Stimulated activated CD4-positive, alpha-beta T cell treated with anti-CD3 and anti-CD28 coated beads, Interleukin-15, amount 100 ng/mL, for 24 hours (primary cell): Measurements from ENCODE around the gene GIGYF2.
"Not testable (repeated sequence)": the region's sequence is repeated elsewhere in the genome, so short reads cannot be mapped to it uniquely, and the experiment has no call there.

Experiments
- DNase-seq: peaks from one replicate; pipeline ENCODE4 v3.0.0-alpha.2; 2020

The GIGYF2 gene

GRCh38 chr2:232817756-232818155, 120.6 kb downstream of the GIGYF2 start:
- DNase-seq = no peak

- no peak for DNase-seq
Measured at GRCh38 chr2:232829988-232830387, 132.9 kb downstream of the GIGYF2 start.

- DNase-seq = no peak
Measured at GRCh38 chr2:232831496-232831895, 134.4 kb downstream of the GIGYF2 start.

GRCh38 chr2:232833830-232834229, 136.7 kb downstream of the GIGYF2 start:
- DNase-seq = no peak

- no peak for DNase-seq
Measured at GRCh38 chr2:232835687-232836208, 138.6 kb downstream of the GIGYF2 start.

- no peak for DNase-seq
Measured at GRCh38 chr2:232836934-232837333, 139.8 kb downstream of the GIGYF2 start.

- DNase-seq = peak; percentile 69
Measured at GRCh38 chr2:232838406-232838874, 141.3 kb downstream of the GIGYF2 start.

GRCh38 chr2:232839411-232840079, 142.4 kb downstream of the GIGYF2 start:
- no peak for DNase-seq

GRCh38 chr2:232842689-232843088, 145.6 kb downstream of the GIGYF2 start:
- DNase-seq = no peak

GRCh38 chr2:232843834-232844233, 146.7 kb downstream of the GIGYF2 start:
- no peak for DNase-seq

GRCh38 chr2:232846055-232846454, 148.9 kb downstream of the GIGYF2 start:
- no peak for DNase-seq

GRCh38 chr2:232850039-232850438, 152.9 kb downstream of the GIGYF2 start:
- DNase-seq = no peak

- DNase-seq = not testable (repeated sequence)
Measured at GRCh38 chr2:232852081-232852480, 154.9 kb downstream of the GIGYF2 start.

GRCh38 chr2:232852676-232853075, 155.5 kb downstream of the GIGYF2 start:
- DNase-seq = no peak

GRCh38 chr2:232854082-232854481, 157.0 kb downstream of the GIGYF2 start:
- DNase-seq = no peak

GRCh38 chr2:232857158-232857563, 160.0 kb downstream of the GIGYF2 start:
- no peak for DNase-seq

GRCh38 chr2:232859385-232859916, 162.3 kb downstream of the GIGYF2 start:
- DNase-seq = no peak

GRCh38 chr2:232860593-232861241, 163.6 kb downstream of the GIGYF2 start:
- DNase-seq = no peak

GRCh38 chr2:232861353-232861752, 164.2 kb downstream of the GIGYF2 start:
- no peak for DNase-seq

- DNase-seq = no peak
Measured at GRCh38 chr2:232863996-232864395, 166.9 kb downstream of the GIGYF2 start.

- DNase-seq = no peak
Measured at GRCh38 chr2:232865165-232865564, 168.0 kb downstream of the GIGYF2 start.

GRCh38 chr2:232866104-232866503, 169.0 kb downstream of the GIGYF2 start:
- no peak for DNase-seq

- DNase-seq = no peak
Measured at GRCh38 chr2:232869138-232870017, 172.2 kb downstream of the GIGYF2 start.
